AG20443 (cell line): ENCODE data around the gene MALAT1.
A peak's percentile ranks its signal among the peaks of the same experiment; 100 is the strongest.
"Not testable (repeated sequence)": the region's sequence is repeated elsewhere in the genome, so short reads cannot be mapped to it uniquely, and the experiment has no call there.

Experiments
- DNase-seq: peaks from one replicate; pipeline ENCODE4 v3.0.0; 2012; ENCODE audit warnings: low spot score, mixed read lengths

The MALAT1 gene

DNA sequence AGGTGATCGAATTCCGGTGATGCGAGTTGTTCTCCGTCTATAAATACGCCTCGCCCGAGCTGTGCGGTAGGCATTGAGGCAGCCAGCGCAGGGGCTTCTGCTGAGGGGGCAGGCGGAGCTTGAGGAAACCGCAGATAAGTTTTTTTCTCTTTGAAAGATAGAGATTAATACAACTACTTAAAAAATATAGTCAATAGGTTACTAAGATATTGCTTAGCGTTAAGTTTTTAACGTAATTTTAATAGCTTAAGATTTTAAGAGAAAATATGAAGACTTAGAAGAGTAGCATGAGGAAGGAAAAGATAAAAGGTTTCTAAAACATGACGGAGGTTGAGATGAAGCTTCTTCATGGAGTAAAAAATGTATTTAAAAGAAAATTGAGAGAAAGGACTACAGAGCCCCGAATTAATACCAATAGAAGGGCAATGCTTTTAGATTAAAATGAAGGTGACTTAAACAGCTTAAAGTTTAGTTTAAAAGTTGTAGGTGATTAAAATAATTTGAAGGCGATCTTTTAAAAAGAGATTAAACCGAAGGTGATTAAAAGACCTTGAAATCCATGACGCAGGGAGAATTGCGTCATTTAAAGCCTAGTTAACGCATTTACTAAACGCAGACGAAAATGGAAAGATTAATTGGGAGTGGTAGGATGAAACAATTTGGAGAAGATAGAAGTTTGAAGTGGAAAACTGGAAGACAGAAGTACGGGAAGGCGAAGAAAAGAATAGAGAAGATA lies at the start of gene MALAT1:
MALAT1 (plus strand) TSS at position 69 of the 736 bp plus-strand sequence.
- DNase-seq, result peak; percentile 56

DNA sequence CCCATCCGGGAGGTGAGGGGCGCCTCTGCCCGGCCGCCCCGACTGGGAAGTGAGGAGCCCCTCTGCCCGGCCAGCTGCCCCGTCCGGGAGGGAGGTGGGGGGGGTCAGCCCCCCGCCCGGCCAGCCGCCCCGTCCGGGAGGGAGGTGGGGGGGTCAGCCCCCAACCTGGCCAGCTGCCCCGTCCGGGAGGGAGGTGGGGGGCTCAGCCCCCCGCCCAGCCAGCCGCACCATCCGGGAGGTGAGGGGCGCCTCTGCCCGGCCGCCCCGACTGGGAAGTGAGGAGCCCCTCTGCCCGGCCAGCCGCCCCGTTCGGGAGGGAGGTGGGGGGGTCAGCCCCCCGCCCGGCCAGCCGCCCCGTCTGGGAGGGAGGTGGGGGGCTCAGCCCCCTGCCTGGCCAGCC lies 47.5 kb upstream of the MALAT1 start:
- not testable (repeated sequence) for DNase-seq

DNA sequence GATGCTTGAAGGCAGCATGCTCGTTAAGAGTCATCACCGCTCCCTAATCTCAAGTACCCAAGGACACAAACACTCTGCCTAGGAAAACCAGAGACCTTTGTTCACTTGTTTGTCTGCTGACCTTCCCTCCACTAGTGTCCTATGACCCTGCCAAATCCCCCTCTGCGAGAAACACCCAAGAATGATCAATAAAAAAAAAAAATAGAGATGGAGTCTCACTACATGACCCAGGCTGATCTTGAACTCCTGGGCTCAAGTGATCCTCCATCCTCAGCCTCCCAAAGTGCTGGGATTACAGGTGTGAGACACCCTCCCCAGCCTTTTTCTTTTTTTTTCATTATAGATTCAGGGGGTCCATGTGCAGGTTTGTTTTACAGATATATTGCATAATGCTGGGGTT lies 46.6 kb upstream of the MALAT1 start:
- DNase-seq, result not testable (repeated sequence)

DNA sequence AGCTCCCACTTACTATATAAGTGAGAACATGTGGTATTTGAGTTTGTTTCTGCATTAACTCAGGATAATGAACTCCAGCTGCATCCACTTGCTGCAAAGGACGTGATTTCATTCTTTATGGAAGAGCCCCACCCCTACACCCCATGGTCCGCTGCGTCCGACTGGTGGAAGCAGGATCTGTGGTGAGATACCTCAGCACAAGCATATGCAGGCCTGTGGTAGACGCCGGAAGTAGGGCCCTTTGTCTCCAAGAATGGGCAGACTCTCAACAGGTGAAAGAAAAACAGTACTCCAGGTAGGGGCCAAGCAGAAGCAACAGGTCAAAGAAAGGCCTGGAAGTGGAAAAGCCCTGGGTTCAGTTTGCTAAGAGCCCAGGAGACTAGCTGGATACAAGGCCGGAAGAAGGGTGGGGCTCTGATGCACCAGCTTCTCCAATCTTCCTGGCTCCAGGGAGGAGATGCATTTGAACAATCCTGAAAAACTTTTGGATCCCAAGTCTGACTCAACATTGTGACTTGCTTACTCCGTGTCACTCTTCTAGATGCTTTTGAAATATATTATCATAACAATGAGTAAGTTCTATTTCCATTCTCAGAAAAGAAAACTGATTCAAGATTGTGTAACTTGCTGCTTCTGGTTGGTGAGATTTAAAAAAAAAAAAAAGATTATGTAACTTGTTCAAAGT lies 45.9 kb upstream of the MALAT1 start:
- DNase-seq, result peak; percentile 64

DNA sequence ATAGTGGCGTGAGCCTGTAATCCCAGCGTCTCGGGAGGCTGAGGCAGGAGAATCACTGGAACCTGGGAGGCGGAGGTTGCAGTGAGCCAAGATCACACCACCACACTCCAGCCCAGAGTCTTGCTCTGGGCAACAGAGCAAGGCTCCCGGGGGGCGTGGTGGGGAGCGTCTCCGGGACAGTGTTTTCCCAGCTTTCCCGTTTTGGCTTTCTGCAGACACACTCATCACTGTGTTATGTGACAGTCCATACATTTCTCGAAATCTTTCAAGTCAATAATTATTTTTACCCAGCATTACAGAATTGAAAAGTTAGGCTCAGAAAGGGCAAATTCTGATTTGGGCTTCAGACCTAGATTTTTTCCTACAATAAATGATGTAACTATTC lies 44.5 kb upstream of the MALAT1 start:
- no peak for DNase-seq

DNA sequence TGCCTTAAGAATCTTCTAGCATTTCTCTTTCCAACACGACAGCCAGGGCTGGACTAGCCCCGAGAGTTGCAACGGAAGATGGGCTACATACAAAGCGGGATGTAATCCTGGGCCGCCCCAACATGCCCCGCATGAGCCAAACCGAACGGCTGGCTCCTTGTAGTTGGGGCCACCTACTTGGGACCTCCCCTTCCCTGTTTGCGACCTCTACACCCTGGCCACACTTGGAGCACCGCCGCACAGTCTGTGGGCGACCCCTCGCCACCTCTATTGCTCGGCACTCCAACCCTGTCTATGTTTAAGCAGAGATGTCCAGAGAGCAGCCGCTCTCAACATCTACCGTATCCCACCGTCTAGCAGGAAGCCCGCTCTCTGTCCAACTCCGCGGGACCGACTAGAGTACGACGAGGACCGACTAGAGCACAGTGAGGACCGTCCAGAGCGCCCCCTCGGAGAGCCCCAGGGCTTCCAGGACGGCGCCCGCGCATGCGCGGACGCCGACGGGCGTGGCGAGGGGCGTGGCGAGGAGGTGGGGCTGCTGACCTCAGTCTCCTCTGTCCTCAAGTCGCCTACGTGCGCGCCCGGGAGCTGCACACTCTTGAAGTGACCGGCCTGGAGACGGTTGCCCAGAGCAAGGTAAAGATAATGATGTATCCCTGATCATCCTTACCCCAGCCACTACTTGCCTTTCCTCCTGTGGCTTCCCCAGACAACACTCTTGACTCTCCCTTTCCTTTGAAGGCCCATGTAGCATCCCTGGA lies 44.0 kb upstream of the MALAT1 start:
- peak; percentile 96 for DNase-seq

DNA sequence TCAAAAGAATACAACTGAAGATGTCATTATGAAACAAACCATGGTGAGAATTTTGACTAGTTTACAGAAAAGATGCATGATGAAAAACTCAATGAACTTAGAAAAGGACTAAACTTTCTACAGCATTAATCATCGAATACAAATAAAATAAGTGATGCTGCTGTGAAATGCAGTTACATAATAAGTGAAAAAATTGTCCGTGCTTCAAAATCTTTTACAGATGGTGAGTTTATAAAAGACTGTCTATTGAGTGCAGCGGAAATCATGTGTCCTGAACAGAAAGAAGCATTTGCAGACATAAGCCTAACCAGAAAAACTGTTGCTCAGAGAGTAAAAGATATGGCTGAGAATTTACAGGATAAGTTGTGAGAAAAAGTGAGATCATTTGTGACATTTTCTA lies 42.4 kb upstream of the MALAT1 start:
- no peak for DNase-seq

DNA sequence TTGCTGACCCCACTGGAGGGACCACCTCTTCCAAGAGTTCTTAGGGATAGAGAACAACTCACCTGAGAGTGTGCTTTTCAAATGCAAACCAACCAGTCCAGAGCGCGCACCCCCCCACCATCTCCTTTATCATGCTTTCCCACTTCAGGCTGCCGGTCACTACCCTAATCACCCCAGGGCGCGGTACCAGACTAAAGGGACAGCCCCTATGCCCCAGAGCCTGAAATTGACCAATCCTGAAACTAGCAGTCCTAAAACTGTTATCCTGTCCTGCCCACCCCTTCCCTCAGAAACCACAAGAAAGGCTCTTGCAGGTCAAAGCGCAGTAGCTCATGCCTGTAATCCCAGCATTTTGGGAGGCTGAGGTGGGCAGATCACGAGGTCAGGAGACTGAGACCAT lies 39.3 kb upstream of the MALAT1 start:
- DNase-seq, result no peak

DNA sequence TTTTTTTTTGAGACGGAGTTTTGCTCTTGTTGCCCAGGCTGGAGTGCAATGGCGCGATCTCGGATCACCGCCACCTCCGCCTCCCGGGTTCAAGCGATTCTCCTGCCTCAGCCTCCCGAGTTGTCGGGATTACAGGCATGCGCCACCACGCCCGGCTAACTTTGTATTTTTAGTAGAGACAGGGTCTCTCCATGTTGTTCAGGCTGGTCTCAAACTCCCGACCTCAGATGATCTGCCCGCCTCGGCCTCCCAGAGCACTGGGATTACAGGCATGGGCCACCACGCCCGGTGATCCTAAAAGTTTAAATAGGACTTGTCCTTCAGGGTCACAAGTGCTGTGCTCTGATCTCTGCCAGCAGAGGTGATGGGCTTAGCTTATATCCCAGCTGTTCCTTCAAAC lies 33.4 kb upstream of the MALAT1 start:
- DNase-seq, result not testable (repeated sequence)

DNA sequence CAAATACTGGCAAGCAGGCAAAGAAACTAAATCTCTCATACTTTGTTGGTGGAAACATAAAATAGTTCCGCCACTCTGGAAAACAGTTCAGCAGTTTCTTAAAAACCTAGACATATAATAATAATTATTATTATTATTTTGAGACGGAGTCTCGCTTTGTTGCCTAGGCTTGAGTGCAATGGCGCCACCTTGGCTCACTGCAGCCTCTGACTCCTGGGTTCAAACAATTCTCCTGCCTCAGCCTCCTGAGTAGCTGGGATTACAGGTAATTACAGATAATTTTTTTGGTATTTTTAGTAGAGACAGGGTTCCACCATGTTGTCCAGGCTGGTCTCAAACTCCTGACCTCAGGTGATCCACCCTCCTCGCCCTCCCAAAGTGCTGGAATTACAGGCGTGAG lies 31.5 kb upstream of the MALAT1 start:
- DNase-seq, result not testable (repeated sequence)

DNA sequence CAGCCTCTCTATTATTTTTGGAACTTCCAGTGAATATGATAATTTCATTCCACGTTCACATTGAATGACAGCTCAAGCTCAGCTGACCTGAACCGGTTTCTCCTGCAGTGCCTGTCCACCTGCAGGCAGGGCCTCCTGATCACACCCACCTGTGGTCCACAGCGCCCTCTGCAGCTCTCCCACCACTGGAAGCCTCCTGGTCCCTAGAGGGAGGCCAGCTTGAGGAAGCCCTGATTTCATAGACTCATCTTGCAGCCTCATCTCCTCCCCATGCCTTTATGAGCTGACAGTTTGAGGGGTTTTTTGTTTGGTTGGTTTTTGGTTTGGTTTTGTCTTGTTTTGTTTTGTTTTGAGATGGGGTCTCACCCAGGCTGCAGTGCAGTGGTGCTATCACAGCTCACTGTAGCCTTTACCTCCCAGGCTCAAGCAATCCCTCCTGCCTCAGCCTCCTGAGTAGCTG lies 29.9 kb upstream of the MALAT1 start:
- no peak for DNase-seq

DNA sequence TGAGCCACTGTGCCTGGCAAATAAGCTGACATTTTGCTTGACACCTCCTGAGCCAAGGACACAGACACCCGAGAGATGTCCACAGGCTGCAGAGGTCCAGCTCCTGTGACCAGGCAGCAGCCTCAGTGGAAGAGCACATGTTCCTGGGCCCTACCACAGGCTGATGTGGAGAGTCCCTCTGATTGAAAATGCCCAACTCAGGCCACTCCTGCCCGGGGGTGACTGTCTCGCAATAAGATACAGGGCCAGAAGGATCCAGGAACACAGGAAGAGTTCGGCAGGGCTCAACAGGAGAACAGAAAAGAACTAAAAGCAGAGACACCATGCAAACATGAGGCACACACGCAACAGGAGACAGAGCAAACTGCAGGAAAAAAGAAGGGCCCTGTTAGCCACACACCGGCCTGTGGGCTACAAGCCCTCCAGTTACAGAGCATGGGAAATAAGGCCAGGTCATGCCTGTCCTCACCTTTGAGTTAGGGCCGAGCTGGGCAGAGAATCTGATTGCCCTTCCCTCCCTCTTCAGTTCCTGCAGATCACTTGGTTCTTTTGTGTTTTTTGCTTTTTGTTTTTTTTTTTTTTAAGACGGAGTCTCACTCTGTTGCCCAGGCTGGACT lies 28.3 kb upstream of the MALAT1 start:
- DNase-seq, result no peak

DNA sequence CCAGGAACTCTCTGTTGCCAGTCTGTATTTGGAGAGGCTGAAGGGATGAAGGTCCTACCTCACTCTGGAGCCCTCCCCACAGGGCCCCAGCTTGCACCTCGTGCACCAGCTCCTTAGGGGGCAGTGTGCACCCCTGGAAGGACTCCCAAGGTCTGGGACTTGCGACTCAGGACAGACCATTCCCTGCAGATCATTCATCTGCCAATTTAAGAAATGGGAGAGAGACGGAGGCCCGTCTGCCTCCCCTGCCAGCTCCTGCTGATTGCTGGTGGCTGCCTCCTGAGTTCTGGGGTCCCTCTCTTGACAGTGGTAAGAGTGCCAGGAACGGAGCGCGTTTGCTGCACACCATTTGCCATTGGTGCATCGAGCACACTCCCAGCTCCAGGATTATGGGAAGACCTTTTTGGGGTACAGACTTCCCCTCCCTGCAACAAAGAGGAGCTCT lies 27.4 kb upstream of the MALAT1 start:
- peak; percentile 65 for DNase-seq

DNA sequence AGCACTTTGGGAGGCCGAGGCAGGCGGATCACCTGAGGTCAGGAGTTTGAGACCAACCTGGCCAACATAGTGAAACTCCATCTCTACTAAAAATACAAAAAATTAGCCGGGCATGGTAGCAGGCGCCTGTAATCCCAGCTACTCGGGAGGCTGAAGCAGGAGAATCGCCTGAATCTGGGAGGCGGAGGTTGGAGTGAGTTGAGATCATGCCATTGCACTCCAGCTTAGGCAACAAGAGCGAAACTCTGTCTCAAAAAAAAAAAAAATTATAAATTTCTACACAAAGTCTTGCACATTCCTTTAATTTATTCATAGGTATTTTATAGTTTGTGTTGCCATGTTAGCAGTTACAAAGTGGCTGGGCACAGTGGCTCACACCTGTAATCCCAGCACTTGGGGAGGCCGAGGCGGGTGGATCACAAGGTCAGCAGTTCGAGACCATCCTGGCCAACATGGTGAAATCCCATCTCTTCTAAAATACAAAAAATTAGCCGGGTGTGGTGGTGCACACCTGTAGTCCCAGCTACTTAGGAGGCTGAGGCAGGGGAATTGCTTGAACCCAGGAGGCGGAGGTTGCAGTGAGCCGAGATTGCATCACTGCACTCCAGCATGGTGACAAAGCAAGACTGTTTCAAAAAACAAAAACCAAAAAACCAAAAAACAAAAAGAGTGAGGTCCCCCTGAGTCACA lies 26.1 kb upstream of the MALAT1 start:
- DNase-seq, result not testable (repeated sequence)

DNA sequence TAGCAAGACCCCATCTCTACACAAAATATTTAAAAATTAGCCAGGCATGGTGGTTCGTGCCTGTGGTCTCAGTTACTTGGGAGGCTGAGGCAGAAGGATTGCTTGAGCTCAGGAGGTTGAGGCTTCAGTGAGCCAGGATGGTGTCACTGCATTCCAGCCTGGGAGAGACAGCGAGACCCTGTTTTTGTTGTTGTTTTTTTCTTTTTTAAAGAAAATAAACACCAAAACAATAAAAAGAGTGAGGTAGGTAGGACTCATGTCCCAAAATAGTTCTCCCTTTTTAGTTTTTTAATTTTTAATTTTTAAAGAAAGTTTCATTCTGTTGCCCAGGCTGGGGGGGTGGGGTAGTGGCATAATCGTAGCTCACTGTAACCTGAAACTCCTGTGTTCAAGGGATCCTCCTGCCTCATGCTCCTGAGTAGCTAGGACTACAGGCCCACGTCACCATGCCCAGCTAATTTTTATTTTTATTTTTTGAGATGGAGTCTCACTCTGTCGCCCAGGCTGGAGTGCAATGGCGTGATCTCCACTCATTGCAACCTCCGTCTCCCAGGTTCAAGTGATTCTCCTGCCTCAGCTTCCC lies 25.5 kb upstream of the MALAT1 start:
- no peak for DNase-seq

DNA sequence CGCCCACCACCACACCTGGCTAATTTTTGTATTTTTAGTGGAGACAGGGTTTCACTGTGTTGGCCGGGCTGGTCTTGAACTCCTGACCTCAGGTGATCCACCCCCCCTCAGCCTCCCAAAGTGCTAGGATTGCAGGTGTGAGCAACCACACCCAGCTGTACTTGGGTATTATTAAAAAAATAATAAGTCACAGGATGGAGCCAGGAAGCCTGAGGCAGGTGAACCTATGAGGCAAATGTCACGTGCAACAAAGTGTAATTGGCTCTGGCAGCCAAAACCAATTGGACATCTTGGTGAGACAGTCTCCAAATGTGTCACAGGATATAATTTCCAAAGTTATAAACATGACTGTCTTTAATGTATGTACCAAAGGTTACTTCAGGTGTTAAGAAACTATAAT lies 24.0 kb upstream of the MALAT1 start:
- no peak for DNase-seq

DNA sequence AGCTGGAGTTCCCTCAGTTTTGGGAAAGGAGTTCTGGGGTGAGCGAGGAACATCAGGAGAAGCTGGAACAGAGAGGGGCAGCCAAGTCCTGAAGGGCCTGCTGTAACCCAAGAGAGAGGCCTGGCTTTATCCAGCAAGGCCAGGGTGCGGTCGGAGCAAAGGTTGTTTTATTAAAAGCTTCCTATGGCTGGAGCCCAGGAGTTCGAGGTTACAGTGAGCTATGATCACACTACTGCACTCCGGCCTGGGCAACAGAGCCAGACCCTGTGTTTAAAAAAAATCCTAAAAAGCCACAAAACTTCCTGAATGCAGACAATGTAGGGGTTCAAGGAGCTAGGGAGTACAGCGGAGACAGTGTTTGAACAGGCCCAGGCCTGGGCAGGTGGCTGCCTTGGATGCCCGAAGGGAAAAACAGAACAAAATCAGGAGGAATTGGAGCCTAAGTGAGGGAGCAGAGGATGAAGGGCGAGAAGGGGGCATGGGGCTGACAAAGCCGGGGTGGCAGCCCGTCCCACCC lies 22.2 kb upstream of the MALAT1 start:
- DNase-seq, result no peak

DNA sequence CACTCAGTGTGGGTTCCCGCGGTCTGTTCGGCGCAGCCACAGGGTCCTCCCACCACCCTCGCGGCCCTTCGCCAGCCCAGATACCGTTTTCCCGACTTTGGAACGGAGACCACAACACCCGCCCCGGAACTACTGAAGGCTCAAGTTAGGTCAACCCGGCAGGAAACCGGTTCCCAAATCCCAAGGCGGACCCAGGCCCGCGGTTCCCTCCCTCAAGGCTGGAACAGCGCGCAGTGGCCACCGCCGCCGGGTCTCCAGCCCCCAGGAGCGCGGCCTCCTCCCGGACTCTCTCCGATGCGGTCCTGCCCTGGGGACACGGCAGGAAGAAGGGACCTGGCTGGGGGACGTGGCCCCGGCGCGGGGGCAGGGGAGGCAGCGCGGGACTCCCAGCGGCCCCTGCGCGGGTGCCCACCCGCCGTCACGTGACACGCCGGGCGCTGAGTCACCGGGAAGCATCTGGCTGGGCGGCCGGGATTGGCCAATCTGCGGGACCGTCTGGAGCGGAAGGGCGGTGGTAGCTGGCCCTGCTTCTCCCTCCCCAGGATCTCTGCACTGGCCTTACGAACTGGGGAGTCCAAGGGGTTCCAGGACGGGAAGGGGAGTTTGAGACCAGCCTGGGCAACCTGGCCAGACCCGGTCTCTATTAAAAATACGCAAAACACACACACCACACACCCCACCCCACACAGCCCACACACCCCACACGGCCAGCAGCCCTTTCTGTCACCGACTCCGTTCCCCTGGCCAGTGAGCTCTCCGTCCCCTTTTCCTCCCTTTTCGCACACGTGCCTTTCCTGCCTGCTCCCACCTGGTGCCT lies 21.5 kb upstream of the MALAT1 start:
- peak; percentile 94 for DNase-seq

DNA sequence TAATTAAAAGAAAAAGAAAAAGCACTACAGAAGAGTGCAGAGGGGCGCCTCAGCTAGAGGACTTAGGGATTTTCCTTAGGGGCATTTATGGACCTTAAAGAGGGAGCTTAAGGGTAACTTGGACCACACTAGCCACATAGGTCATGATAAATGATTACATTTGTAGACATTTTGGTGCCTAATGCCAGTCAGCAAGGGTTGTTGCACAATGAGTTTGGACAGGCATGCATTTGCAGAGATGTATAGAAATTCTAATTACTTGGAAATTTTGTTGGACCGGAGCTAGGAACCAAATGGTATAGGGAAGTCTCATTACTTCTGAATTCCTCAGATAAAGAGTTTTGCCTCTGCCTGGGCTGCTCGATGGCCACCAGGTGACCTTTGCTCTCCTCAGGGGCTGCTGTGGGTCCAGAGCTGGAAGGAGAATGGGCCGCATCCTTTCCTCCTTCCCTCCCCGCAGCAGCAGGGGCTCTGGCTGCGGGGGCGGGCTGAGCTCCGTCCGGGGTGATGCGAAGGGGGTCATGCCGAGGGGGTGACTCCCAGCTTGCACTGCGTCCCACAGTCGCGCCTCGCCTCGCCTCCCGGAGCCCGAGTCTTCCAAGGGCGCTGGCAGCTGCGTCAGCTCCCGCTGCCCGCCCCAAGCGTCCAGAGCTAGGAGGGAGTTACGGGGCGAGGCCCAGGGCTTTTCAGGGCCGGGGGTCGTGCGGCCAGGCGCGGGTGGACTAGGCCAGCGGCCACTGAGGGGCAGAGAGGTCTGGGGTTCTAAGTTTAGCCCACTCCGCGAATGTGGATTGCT lies 20.3 kb upstream of the MALAT1 start:
- DNase-seq, result peak; percentile 49
